Fibroblast of skin of right biceps (primary cell): ENCODE data around the gene ATP8A2.
A peak's percentile ranks its signal among the peaks of the same experiment; 100 is the strongest.

ENCODE experiments used
- DNase-seq: peaks from one replicate; pipeline ENCODE4 v3.0.0-alpha.2; 2013

ATP8A2 gene

GRCh38 chr13:25689539-25689938 lies 317.8 kb downstream of the ATP8A2 start:
- no peak for DNase-seq

DNA sequence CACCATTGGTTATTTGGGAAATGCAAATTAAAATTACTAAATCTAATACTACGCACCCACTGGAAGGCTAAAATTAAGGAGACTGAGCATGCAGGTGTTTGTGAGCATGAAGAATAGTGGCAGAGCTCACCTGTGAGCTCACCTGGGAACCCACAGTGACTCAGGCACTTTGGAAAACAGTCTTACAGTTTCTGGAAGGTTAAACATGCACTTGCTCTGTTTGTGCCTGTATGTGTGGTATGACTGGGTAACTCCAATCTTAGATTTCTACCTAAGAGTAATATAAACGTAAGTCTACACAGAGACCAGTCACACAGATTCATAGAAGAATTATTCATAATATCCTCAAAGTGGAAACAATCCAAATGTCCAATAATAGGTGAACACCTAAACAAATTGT lies 318.8 kb downstream of the ATP8A2 start:
- no peak for DNase-seq

- DNase-seq: no peak
These were observed 319.9 kb downstream of the ATP8A2 start for GRCh38 chr13:25691654-25692053.

DNA sequence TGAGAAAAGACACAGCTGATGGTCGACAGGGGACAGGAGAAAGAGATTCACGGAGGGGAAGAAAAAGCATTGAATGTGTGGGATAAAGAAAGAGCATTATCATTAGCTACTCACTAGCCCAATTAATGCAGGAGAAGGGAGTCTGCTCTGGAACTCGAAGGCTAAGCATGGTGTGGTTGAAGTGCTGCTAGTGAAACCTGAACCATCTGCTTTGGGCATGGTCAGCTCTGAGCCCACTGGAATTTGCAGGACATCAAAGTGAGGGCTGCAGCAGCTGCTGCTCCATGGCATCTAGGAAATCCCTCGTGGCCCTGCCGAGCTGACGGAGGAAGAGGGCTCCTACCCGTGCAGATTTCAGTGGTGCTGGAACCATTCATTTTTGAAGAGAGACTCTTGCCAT lies 320.3 kb downstream of the ATP8A2 start:
- DNase-seq: no peak

DNA sequence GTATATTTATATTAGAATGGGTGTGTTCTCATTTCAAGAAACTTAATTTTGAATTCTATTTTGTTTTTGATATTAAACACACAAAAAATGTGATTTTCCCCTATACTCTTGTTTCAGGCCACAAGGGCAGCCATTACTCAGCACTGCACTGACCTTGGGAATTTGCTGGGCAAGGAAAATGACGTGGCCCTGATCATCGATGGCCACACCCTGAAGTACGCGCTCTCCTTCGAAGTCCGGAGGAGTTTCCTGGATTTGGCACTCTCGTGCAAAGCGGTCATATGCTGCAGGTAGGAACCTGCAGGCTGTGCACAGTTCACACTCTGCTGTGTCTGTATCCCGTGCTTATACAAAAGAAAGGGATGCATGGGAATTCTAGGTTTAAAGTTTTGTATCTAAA lies 327.3 kb downstream of the ATP8A2 start:
- no peak for DNase-seq

GRCh38 chr13:25699600-25699999 lies 327.8 kb downstream of the ATP8A2 start:
- DNase-seq: no peak

DNA sequence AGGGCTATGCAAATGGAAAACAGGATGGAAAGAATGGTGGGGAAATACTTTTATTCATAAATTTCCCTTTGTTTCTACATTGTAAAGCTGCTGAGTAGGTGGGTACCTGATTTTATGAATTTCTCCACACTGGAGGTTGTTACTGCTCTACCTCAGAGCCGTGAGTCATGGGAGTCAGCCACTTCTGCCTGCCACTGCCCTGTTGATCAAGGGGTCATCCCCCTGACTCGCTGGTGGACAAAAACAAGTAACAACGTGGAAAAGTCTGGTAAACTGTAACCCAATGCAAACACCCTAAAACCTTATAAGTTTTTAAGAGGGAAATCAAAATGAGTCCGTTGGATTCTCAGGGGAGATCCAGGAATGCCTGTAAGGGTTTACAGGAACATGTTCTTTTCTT lies 329.5 kb downstream of the ATP8A2 start:
- DNase-seq: no peak

DNA sequence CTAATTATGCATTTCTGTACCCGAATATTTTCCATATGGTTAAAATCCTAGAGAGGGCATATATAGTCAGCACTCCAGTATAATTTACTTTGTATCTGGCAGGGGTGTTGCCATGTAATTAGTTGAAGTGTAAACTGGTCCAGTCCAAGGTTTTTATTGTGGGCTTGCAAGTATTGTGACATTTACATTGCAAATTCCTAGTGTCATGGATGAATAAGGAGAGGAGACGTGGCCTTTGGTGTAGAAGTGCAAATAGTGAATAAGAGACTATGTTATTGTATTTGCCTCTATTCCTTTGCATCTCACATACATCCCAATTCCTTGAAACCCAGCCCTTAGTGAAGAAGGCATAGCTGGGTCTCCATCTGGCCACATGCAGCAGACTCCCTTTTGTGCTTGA lies 330.6 kb downstream of the ATP8A2 start:
- no peak for DNase-seq

DNA sequence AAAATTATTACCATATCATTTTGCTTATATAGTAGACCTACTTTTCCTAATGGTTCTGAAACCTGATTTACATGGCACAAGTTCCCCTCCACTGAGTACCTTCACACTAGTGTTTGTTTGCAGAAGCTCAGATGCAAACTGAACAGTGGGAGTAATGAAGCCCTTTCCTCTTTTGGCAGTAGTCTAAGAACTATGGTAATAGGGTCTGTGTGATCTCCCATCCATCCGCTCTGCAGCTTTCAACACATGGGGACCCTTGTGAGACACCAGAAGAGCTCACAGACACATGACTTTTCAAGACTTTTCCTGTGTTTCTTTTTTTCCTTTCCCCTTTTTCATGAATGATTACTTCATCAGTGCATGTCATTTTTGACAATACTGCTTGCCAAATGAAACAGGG lies 336.0 kb downstream of the ATP8A2 start:
- DNase-seq: no peak

DNA sequence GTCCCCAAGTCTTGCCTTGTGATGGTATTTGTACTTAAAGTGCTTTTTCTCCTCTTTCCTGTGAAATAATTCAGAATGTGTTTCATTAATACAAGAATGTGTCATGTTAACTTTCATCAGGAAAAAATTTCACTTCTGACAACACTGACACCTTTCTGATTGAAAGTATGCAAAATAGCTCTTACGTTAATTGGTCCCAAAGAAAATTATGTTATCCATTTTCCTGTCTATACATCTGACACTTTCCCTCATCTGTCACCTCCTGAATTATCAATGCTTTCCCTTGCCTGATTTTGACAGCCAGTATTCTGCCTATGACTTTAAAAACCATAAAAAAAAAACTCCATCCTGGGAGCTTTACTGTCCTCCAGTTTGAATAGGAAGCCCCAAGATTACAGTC lies 336.5 kb downstream of the ATP8A2 start:
- DNase-seq: no peak

GRCh38 chr13:25709088-25709487 lies 337.3 kb downstream of the ATP8A2 start:
- no peak for DNase-seq

GRCh38 chr13:25715760-25716159 lies 344.0 kb downstream of the ATP8A2 start:
- no peak for DNase-seq

DNA sequence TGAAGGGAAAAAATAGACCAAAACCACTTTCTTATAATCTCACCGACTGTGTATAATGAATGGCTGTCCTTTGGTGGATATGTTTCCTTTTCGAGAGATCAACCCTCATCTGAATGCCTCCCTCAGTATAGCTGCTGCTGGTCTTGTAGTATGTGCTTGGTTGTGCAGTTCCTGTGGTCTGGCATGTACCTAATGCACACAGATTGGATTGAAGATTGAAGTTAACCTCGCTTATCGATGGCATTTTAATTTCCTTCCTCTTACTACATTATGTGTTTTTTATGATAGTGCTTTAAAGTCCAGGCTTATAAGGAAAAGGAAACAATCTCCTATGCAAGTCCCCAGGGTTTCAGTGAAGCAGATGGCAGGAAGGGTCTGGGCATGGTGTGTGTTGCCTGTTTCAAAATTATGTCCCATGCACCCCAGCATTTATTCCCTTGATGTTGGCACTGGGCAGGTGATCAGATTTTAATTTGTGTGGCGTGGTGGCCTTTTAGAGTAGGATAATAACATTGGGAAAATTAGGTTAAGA lies 346.0 kb downstream of the ATP8A2 start:
- DNase-seq: no peak

DNA sequence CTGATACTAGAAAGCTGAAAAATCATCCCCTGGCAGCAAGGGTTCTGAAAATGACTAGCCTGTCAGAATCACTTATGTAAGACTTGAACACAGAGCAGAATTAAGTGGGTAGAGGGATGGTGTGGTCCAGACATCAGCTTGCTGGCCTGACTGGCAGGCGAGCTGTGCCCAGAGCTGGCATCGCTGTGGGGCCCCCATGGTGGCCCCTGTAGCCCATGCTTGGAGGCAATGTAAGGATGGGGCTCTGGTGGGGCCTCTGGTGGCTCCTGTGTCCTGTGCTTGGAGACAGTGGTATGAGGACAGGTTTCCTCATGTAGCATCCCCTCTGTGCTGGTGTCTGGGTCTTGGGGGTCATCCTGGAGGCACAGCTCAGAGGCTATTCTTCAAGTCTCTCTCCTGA lies 347.9 kb downstream of the ATP8A2 start:
- no peak for DNase-seq

DNA sequence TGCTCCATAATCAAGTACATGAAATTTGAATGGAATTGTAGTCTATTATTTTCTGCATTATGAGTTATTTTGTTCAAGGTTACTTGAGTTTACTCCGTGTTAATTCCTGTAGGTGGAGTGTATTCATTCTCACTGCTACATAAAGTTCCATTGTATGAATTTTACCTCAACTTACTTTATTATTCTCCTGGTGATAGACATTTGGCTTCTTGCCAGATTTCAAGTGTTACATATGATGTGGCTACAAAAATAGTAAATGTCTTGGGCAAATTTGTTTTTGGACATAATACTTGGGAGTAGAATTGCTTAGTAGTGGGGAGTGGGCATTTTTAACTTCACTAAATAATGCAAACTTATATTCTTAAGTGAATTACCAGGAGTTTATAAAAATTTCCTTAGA lies 351.1 kb downstream of the ATP8A2 start:
- no peak for DNase-seq

DNA sequence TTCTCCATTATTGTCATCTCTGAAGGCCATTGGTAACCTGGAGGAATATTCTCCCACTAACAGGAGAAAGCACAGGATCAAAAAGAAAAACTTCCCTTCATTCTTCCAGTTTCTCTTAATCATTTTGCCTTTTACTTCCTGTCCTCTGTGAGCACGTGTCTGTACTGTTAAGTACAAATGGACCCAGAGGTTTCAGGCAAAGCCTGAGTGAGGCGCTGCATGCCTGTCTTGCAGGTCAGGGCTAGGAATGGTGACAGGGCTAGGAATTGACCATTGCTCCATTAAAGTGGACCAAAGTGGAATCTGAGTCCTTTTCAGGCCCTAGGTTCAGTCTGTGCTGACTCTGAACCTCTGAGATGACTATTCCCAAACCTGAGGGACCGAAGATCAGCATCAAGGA lies 353.3 kb downstream of the ATP8A2 start:
- DNase-seq: no peak

GRCh38 chr13:25727250-25727649 lies 355.5 kb downstream of the ATP8A2 start:
- DNase-seq: no peak

DNA sequence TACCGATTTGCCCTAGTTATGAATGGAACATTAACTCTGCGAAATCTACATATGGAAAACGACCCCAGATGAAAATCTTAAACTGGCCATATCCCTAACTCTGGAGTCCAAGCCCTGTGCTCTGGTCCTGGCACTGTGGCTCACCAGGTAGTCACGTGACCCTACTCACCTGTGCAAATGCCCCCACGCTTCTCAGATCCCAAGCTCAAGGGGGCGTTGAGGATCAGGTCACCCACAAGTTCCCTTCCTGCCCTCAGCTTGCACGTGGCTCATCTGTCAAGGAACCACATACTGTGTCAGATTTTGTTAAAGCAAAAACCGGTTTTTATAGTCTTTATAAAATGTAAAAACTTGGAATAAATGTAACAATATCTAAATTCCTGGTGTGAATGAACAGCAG lies 356.0 kb downstream of the ATP8A2 start:
- no peak for DNase-seq

GRCh38 chr13:25729201-25729600 lies 357.4 kb downstream of the ATP8A2 start:
- no peak for DNase-seq

- DNase-seq: no peak
These were observed 359.3 kb downstream of the ATP8A2 start for GRCh38 chr13:25731037-25731436.

GRCh38 chr13:25731536-25731935 lies 359.8 kb downstream of the ATP8A2 start:
- DNase-seq: no peak

- peak; percentile 55 for DNase-seq
These were observed 360.5 kb downstream of the ATP8A2 start for GRCh38 chr13:25732111-25732865.

DNA sequence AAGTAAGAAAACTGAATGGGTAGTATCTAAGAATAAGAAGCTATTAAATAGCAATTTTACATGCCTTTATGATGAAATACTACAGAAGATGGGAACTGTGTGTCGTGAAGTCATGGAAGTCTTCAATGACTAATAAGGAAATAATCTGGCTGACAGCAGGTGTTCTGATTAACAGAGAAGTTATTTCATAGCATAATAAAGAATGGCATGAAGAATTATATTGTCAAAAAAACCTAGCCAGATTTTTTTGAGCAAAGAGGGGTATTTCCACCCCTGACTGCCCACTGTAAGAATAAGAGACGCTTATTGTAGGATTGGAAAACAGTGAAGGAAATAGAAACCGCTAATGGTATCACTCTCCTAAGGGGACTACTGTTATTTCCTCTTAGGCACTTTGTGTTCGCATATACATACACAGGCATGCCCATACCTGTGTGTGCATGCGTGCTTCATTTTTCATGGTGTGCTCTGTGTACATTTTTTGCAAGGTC lies 361.3 kb downstream of the ATP8A2 start:
- peak; percentile 80 for DNase-seq

DNA sequence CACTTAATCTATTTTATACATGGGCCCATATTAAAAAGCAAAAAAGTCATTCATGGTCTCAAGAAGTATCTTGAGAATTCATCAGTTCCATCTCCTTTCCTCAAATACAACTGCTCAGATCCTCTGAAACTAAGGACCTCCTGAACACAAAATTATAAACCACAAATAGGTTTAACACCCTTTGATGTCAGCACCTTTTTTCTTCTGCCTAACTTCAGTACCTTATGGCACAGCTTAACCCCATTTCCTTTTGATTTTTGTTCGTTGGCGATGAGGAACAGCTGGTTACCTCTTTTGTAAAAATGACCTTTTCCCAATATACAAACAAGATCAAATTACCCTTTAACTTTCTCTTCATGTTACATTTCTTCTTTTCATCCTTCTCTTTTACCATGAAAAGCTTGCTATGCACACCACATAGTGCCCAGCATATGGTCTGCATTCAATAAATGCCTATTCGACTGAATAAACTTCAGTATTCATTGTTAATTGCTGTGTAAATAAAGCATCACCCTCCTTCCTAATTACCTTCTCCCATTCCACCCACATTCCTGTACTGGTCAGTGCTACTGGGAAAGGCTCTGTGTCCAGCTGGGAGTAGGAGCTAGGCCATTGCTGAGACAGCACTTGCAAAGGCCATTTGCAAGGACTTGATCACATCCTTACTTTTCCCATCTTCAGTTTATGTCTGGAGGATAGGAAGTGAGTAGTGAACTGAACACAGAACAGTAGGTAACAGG lies 362.1 kb downstream of the ATP8A2 start:
- no peak for DNase-seq
